ENCODE results near the gene C6orf120. TPM values are rescaled to one million over a fixed set of nuclear protein-coding genes. Genes with fewer than 3 reads are reported as not detected.

The C6orf120 gene
- polyA plus RNA-seq, 2 of the 4 experiments (the other 2 are of a cell fraction), result 13.1 to 14.8 TPM

DNA sequence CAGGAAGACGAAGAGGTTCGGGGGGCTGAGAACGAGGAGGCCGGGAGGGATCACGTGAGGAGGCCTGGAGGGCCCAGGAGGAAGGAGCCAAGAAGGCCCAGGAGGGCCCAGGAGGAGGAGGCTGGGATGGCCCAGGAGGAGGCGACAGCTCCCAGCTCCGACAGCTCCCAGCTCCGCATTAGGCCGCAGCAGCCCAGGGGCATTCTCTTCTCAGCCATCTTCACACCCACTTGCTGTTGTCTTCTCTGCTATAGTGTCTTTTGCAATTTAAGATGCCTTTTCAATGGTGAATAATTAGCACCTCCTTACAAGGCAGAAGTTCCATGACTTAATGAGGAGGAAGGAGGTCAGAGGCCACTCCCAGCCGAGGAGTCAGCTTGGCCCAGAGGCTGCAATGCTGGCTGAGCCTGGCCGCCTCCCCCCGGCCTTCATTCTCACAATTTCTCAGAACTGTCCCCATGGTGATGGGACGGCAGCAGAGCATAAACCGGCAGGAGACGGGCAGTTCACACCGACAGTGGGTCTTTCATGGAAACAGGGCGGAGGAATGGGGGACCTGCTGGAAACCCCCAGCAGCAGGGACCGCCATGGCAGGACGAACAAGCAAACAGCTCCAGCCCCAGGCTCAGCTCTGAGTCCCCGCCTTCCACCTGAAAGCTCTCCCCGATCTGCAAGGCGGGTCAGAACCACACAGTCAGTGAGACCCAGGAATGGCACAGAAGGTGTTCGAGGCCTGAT, 45.2 kb upstream of the C6orf120 start:
- no peak overlapping the region for H3K4me3 ChIP-seq
- DNase-seq (ENCODE audit: low read depth in 1 of 2, low spot score in 1 of 2), result no peak
- H3K9me3 ChIP-seq, result no peaks in the 10 kb centered on the region
- TF ChIP-seq CBX8 (IDR thresholded peaks at IDR 0.05) (no peak), NPAS2 (CRISPR knock-in tag; IDR thresholded peaks at IDR 0.05; ENCODE audit: borderline replicate concordance) (no peak), HOXB13 (CRISPR knock-in tag; IDR thresholded peaks at IDR 0.05; ENCODE audit: low read depth) (no peak), PHF8 (IDR thresholded peaks at IDR 0.05; ENCODE audit: borderline replicate concordance, low read depth) (no peak), ZC3H11A (IDR thresholded peaks at IDR 0.05) (no peak)
- WGBS (ENCODE audit: missing lambda C conversion rate), result 93% methylated on average over 21 of the region's 23 CpGs
- no peak for FAIRE-seq
- ChIA-PET POLR2A (no interaction called here), CTCF (interaction anchor here (0.7 to 1.1 kb wide), 2 partner anchors 10 to 14 kb away, joined by 3 read pairs; no protein-coding TSS in a partner anchor)
- H3K27ac ChIP-seq, result no peak overlapping the region
- no peaks in the 10 kb centered on the region for H3K4me1 ChIP-seq
- ATAC-seq, result no peak
- no peak overlapping the region for H3K4me2 ChIP-seq

DNA sequence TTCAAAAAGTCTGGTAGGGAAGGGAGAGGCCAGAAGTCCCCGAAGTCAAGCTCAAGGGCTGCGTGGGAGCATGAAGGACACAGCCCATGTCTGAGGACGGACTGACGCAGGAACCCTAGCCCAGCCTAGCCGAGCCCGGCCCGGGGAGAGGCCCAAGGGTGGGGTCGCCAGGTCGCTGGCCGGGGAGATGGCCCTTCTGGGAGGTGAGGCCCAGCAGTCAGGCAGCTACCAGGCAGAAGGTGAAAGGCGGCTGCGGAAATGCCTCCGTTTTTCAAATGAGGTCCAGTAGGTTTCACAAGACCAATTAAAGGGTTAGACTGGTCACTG, 44.7 kb upstream of the C6orf120 start:
- no peak overlapping the region for H3K4me3 ChIP-seq
- 97% methylated on average over 3 of the region's 13 CpGs for WGBS (ENCODE audit: missing lambda C conversion rate)
- TF ChIP-seq PHF8 (IDR thresholded peaks at IDR 0.05; ENCODE audit: borderline replicate concordance, low read depth) (no peak), SREBF2 (IDR thresholded peaks at IDR 0.05) (no peak), KDM1A (IDR thresholded peaks at IDR 0.05; ENCODE audit: low read depth) (no peak), RCOR1 (IDR thresholded peaks at IDR 0.05; ENCODE audit: low read depth, low read length) (no peak), POLR2AphosphoS2 (conservative IDR thresholded peaks at IDR 0.05; ENCODE audit: low read length) (no peak), CBX2 (IDR thresholded peaks at IDR 0.05; ENCODE audit: borderline replicate concordance, low read depth) (no peak), ELK1 (IDR thresholded peaks at IDR 0.05; ENCODE audit: low read depth, low read length) (no peak), PBX3 (IDR thresholded peaks at IDR 0.05) (no peak), EHF (CRISPR knock-in tag; IDR thresholded peaks at IDR 0.05) (no peak), KDM5A (IDR thresholded peaks at IDR 0.05) (no peak), CHD2 (IDR thresholded peaks at IDR 0.05; ENCODE audit: low read length, partially characterized antibody) (no peak), NFE2L2 (conservative IDR thresholded peaks at IDR 0.05; ENCODE audit: low read length) (no peak), BHLHE40 (IDR thresholded peaks at IDR 0.05; ENCODE audit: low read depth, low read length) (no peak), RAD21 (conservative IDR thresholded peaks at IDR 0.05 in 1 of 2, IDR thresholded peaks at IDR 0.05 in 1 of 2) (no peak), HOXB13 (CRISPR knock-in tag; IDR thresholded peaks at IDR 0.05; ENCODE audit: low read depth) (no peak), HEYL (CRISPR knock-in tag; IDR thresholded peaks at IDR 0.05) (no peak)
- TF ChIP-seq, protein P1, sequence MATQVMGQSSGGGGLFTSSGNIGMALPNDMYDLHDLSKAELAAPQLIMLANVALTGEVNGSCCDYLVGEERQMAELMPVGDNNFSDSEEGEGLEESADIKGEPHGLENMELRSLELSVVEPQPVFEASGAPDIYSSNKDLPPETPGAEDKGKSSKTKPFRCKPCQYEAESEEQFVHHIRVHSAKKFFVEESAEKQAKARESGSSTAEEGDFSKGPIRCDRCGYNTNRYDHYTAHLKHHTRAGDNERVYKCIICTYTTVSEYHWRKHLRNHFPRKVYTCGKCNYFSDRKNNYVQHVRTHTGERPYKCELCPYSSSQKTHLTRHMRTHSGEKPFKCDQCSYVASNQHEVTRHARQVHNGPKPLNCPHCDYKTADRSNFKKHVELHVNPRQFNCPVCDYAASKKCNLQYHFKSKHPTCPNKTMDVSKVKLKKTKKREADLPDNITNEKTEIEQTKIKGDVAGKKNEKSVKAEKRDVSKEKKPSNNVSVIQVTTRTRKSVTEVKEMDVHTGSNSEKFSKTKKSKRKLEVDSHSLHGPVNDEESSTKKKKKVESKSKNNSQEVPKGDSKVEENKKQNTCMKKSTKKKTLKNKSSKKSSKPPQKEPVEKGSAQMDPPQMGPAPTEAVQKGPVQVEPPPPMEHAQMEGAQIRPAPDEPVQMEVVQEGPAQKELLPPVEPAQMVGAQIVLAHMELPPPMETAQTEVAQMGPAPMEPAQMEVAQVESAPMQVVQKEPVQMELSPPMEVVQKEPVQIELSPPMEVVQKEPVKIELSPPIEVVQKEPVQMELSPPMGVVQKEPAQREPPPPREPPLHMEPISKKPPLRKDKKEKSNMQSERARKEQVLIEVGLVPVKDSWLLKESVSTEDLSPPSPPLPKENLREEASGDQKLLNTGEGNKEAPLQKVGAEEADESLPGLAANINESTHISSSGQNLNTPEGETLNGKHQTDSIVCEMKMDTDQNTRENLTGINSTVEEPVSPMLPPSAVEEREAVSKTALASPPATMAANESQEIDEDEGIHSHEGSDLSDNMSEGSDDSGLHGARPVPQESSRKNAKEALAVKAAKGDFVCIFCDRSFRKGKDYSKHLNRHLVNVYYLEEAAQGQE (IDR thresholded peaks at IDR 0.05), result no peak
- TF ChIP-seq, protein P2, sequence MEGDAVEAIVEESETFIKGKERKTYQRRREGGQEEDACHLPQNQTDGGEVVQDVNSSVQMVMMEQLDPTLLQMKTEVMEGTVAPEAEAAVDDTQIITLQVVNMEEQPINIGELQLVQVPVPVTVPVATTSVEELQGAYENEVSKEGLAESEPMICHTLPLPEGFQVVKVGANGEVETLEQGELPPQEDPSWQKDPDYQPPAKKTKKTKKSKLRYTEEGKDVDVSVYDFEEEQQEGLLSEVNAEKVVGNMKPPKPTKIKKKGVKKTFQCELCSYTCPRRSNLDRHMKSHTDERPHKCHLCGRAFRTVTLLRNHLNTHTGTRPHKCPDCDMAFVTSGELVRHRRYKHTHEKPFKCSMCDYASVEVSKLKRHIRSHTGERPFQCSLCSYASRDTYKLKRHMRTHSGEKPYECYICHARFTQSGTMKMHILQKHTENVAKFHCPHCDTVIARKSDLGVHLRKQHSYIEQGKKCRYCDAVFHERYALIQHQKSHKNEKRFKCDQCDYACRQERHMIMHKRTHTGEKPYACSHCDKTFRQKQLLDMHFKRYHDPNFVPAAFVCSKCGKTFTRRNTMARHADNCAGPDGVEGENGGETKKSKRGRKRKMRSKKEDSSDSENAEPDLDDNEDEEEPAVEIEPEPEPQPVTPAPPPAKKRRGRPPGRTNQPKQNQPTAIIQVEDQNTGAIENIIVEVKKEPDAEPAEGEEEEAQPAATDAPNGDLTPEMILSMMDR (IDR thresholded peaks at IDR 0.05), result no peak
- H3K27ac ChIP-seq, result no peak overlapping the region
- ChIA-PET CTCF (interaction anchor here (1.1 kb wide), 1 partner anchor 11 kb away, joined by 3 read pairs; no protein-coding TSS in a partner anchor), POLR2A (no interaction called here)
- no peak overlapping the region for H3K4me2 ChIP-seq
- no peak for FAIRE-seq
- DNase-seq (ENCODE audit: low read depth in 1 of 2, low spot score in 1 of 2), result no peak
- ATAC-seq, result no peak
- no peaks in the 10 kb centered on the region for H3K9me3 ChIP-seq
- no peaks in the 10 kb centered on the region for H3K4me1 ChIP-seq
